ENCODE data around the gene CRYL1.

Gene CRYL1

GRCh38 chr13:20492641-20493040 lies 33.0 kb downstream of the CRYL1 start:
- Histone ChIP-seq H3K79me2 (ENCODE audit: insufficient read depth, low read length) (no peaks in the 10 kb centered on the region), H3K9me3 (ENCODE audit: insufficient read depth, low read length) (no peaks in the 10 kb centered on the region), H3K9ac (ENCODE audit: low read length) (no peak overlapping the region), H4K20me1 (ENCODE audit: low read depth, low read length) (no peaks in the 10 kb centered on the region), H3K4me3 (ENCODE audit: insufficient read depth, low read length, poor library complexity, severe bottlenecking) (no peak overlapping the region), H3K4me2 (ENCODE audit: low read depth, low read length, poor library complexity, severe bottlenecking) (no peak overlapping the region), H3K36me3 (ENCODE audit: low read length) (no peaks in the 10 kb centered on the region), H3K27me3 (ENCODE audit: low read length) (no peaks in the 10 kb centered on the region), H3K9me2 (replicated peaks; ENCODE audit: insufficient read depth, low read length) (no peaks in the 10 kb centered on the region), H3K27ac (ENCODE audit: low read depth, low read length) (no peak overlapping the region), H2AFZ (ENCODE audit: low read depth, low read length, severe bottlenecking) (no peak overlapping the region), H3F3A (ENCODE audit: insufficient read depth) (0 out of 2 replicates have a peak, but pooled peaks cover 3% of the 10 kb centered on the region)
- TF ChIP-seq EZH2phosphoT487 (conservative IDR thresholded peaks at IDR 0.05; ENCODE audit: low read length) (no peak), CTCF (IDR thresholded peaks at IDR 0.05; ENCODE audit: insufficient read depth, low read length, poor library complexity, severe bottlenecking) (peak; percentile 71)

- Histone ChIP-seq H3K9ac (ENCODE audit: low read length) (no peak overlapping the region), H2AFZ (ENCODE audit: low read depth, low read length, severe bottlenecking) (no peak overlapping the region), H3K36me3 (ENCODE audit: low read length) (no peaks in the 10 kb centered on the region), H3K9me3 (ENCODE audit: insufficient read depth, low read length) (no peaks in the 10 kb centered on the region), H3K79me2 (ENCODE audit: insufficient read depth, low read length) (no peaks in the 10 kb centered on the region), H3K27ac (ENCODE audit: low read depth, low read length) (no peak overlapping the region), H3K27me3 (ENCODE audit: low read length) (no peaks in the 10 kb centered on the region), H3K4me2 (ENCODE audit: low read depth, low read length, poor library complexity, severe bottlenecking) (no peak overlapping the region), H3K4me3 (ENCODE audit: insufficient read depth, low read length, poor library complexity, severe bottlenecking) (no peak overlapping the region), H4K20me1 (ENCODE audit: low read depth, low read length) (no peaks in the 10 kb centered on the region), H3F3A (ENCODE audit: insufficient read depth) (0 out of 2 replicates have a peak, but pooled peaks cover 3% of the 10 kb centered on the region), H3K9me2 (replicated peaks; ENCODE audit: insufficient read depth, low read length) (no peaks in the 10 kb centered on the region)
- no peak for TF ChIP-seq CTCF (IDR thresholded peaks at IDR 0.05; ENCODE audit: insufficient read depth, low read length, poor library complexity, severe bottlenecking)
- TF ChIP-seq EZH2phosphoT487 (conservative IDR thresholded peaks at IDR 0.05; ENCODE audit: low read length), result no peak
Measured at GRCh38 chr13:20491926-20492435, 33.7 kb downstream of the CRYL1 start.

GRCh38 chr13:20489185-20489820 lies 36.4 kb downstream of the CRYL1 start:
- no peak overlapping the region for H3K4me2 ChIP-seq (ENCODE audit: low read depth, low read length, poor library complexity, severe bottlenecking)
- H3K36me3 ChIP-seq (ENCODE audit: low read length), result no peaks in the 10 kb centered on the region
- H4K20me1 ChIP-seq (ENCODE audit: low read depth, low read length), result no peaks in the 10 kb centered on the region
- no peak overlapping the region for H3K4me3 ChIP-seq (ENCODE audit: insufficient read depth, low read length, poor library complexity, severe bottlenecking)
- no peak overlapping the region for H3K27ac ChIP-seq (ENCODE audit: low read depth, low read length)
- H3F3A ChIP-seq (ENCODE audit: insufficient read depth), result no peaks in the 10 kb centered on the region
- H3K79me2 ChIP-seq (ENCODE audit: insufficient read depth, low read length), result no peaks in the 10 kb centered on the region
- no peak overlapping the region for H2AFZ ChIP-seq (ENCODE audit: low read depth, low read length, severe bottlenecking)
- no peak overlapping the region for H3K9ac ChIP-seq (ENCODE audit: low read length)
- no peaks in the 10 kb centered on the region for H3K27me3 ChIP-seq (ENCODE audit: low read length)
- H3K9me2 ChIP-seq (replicated peaks; ENCODE audit: insufficient read depth, low read length), result no peaks in the 10 kb centered on the region
- no peaks in the 10 kb centered on the region for H3K9me3 ChIP-seq (ENCODE audit: insufficient read depth, low read length)
- TF ChIP-seq CTCF (IDR thresholded peaks at IDR 0.05; ENCODE audit: insufficient read depth, low read length, poor library complexity, severe bottlenecking) (peak; percentile 26), EZH2phosphoT487 (conservative IDR thresholded peaks at IDR 0.05; ENCODE audit: low read length) (no peak)

All from SU-DHL-6 (cell line).